Suprapubic skin (tissue), 3 donors: ENCODE data around the gene AAMP.

Source experiments
- CTCF ChIP-seq, 2 donors: fragments of 200-600 bp in 1 of 2; fragments of 450-650 bp in 1 of 2; sonication (generic) in 1 of 2; IDR thresholded peaks; one replicate each; pipeline ENCODE4 v1.5.1; 2016 to 2019; ENCODE audit warnings: antibody characterized with exemption in 2 of 2, mild to moderate bottlenecking in 1 of 2, moderate library complexity in 1 of 2
- EP300 ChIP-seq: sonication (generic); formaldehyde crosslinking; IDR thresholded peaks from one replicate; pipeline ENCODE4 v1.6.1; 2017; ENCODE audit warnings: antibody characterized with exemption

DNA sequence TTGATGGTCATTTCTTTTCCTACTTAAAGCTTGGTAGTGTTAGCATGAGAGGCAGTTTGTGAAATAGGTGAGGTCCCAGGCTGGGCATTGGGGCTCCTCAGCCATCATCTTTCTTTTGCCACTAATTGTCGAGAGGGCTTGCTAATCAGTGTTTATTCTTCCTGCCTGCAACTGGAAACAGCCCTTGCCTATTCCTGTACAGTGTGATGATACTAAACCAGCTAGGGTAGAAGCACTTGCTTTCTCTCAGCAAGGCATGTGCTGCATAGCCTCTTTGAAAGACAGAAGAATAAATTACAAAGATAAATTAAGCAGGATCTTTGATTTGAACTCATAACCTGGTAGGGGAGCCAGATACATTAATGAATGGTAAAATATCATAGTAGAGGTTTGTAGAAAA lies 25.7 kb downstream of the AAMP start:
- TF ChIP-seq CTCF (IDR thresholded peaks at IDR 0.05) (no peak), EP300 (no peak)
